Measurements from ENCODE around the gene BCL2L2.

GRCh38 chr14:23351681-23352505 is 45.3 kb downstream of the BCL2L2 start:
- TF ChIP-seq CTCF (optimal IDR thresholded peaks at IDR 0.05 in 1 of 3, IDR thresholded peaks at IDR 0.05 in 1 of 3, conservative IDR thresholded peaks at IDR 0.05 in 1 of 3; ENCODE audit: extremely low read depth in 1 of 3, insufficient read depth in 2 of 3, low read length in 3 of 3) (peak in 1 of 3 experiments; percentile 26), EZH2 (IDR thresholded peaks at IDR 0.05; ENCODE audit: low read length) (no peak)

All from keratinocyte (primary cell).